HG03039 (cell line): ENCODE results near the gene SNED1.

Experiments
- ATAC-seq: cut with Tn5 transposase; IDR thresholded peaks from one replicate; pipeline ENCODE4 v1.9.1; 2021; ENCODE audit warnings: mild to moderate bottlenecking, moderate library complexity; ENCODE audit not compliant: unreplicated experiment

The SNED1 gene

GRCh38 chr2:240991378-240992263 lies 6.8 kb upstream of the SNED1 start:
- no peak for ATAC-seq

- no peak for ATAC-seq
These were observed 5.7 kb upstream of the SNED1 start for GRCh38 chr2:240992572-240993291.

- ATAC-seq = no peak
These were observed 4.8 kb upstream of the SNED1 start for GRCh38 chr2:240993446-240994170.

GRCh38 chr2:240994171-240994896 lies 4.1 kb upstream of the SNED1 start:
- no peak for ATAC-seq

- ATAC-seq = no peak
These were observed 3.1 kb upstream of the SNED1 start for GRCh38 chr2:240995041-240996021.

GRCh38 chr2:240996161-240996833 lies 2.1 kb upstream of the SNED1 start:
- ATAC-seq = no peak

GRCh38 chr2:240996834-240997140 lies 1.6 kb upstream of the SNED1 start:
- ATAC-seq = no peak

GRCh38 chr2:240997141-240997855 lies 1.1 kb upstream of the SNED1 start:
- no peak for ATAC-seq

GRCh38 chr2:240998706-240998994 lies 232 bp downstream of the SNED1 start:
- ATAC-seq = no peak

- ATAC-seq = no peak
These were observed 775 bp downstream of the SNED1 start for GRCh38 chr2:240998995-240999791.

- ATAC-seq = no peak
These were observed 1.6 kb downstream of the SNED1 start for GRCh38 chr2:240999873-241000541.

- no peak for ATAC-seq
These were observed 2.5 kb downstream of the SNED1 start for GRCh38 chr2:241000831-241001321.

GRCh38 chr2:241001413-241002274 lies 3.2 kb downstream of the SNED1 start:
- no peak for ATAC-seq

GRCh38 chr2:241002275-241003046 lies 4.0 kb downstream of the SNED1 start:
- ATAC-seq = no peak

GRCh38 chr2:241003047-241003360 lies 4.6 kb downstream of the SNED1 start:
- ATAC-seq = no peak

- ATAC-seq = no peak
These were observed 5.0 kb downstream of the SNED1 start for GRCh38 chr2:241003369-241003768.
